RWPE2 (cell line): ENCODE measurements around the gene TCFL5.

Source experiments
- ATAC-seq: fragments of 200-7000 bp; cut with Tn5 transposase; 3 replicates; pipeline ENCODE4 v1.9.1; 2021; ENCODE audit warnings: low read depth
- DNase-seq: peaks from one replicate; pipeline ENCODE4 v3.0.0-alpha.2; 2020; ENCODE audit warnings: low spot score
- H3K27ac ChIP-seq: fragments of 450-650 bp; 2 replicates; pipeline ENCODE4 v1.5.1; 2017; ENCODE audit warnings: mild to moderate bottlenecking; ENCODE audit not compliant: poor library complexity, severe bottlenecking
- H3K27me3 ChIP-seq: fragments of 250-450 bp; sonication (Bioruptor Pico); 2 replicates; pipeline ENCODE4 v1.5.1; 2021; ENCODE audit warnings: mild to moderate bottlenecking, moderate library complexity; ENCODE audit not compliant: insufficient read depth, poor library complexity, severe bottlenecking
- H3K36me3 ChIP-seq: fragments of 250-450 bp; sonication (Bioruptor Pico); 2 replicates; pipeline ENCODE4 v1.5.1; 2020; ENCODE audit warnings: low read depth, mild to moderate bottlenecking, moderate library complexity
- H3K4me1 ChIP-seq: fragments of 250-450 bp; sonication (Bioruptor Pico); 2 replicates; pipeline ENCODE4 v1.5.1; 2021; ENCODE audit warnings: mild to moderate bottlenecking, moderate library complexity; ENCODE audit not compliant: insufficient read depth, poor library complexity, severe bottlenecking
- H3K4me3 ChIP-seq: fragments of 250-450 bp; sonication (Bioruptor Pico); 2 replicates; pipeline ENCODE4 v1.5.1; 2021; ENCODE audit warnings: mild to moderate bottlenecking, moderate library complexity; ENCODE audit not compliant: severe bottlenecking
- H3K9me3 ChIP-seq: fragments of 250-450 bp; sonication (Bioruptor Pico); 2 replicates; pipeline ENCODE4 v1.5.1; 2021; ENCODE audit warnings: mild to moderate bottlenecking, moderate library complexity; ENCODE audit not compliant: severe bottlenecking
- TF ChIP-seq, protein P1 (sequence below): fragments of 450-650 bp; IDR thresholded peaks from one replicate; pipeline ENCODE4 v1.5.1; 2017; ENCODE audit warnings: mild to moderate bottlenecking, moderate library complexity; ENCODE audit not compliant: poor library complexity, severe bottlenecking

The TCFL5 gene

DNA sequence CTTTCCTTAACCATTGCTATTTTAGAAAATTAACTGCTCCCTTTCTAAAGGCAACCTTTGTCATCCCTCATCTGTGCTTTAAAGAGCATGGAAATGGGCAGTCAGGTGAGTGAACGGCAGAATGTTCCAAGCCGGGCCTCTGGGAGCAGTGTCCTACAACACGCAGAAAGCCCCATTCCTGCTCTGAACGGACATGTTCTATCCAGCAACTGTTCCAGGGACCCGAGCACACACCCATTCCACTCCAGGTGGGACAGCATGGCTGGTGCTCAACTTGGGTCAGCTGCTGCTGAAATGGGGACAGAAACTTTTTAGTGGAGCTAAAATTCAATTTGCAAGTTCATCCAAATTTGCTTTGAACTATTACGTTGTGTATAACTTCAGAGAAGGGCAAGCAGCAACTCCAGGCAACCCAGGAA is 38.0 kb upstream of the TCFL5 start:
- peak; percentile 85 for DNase-seq
- ATAC-seq: peak; percentile 46
- Histone ChIP-seq H3K4me1 (peaks cover 15% of the 10 kb centered on the region), H3K27ac (no peak overlapping the region), H3K9me3 (no peaks in the 10 kb centered on the region), H3K4me3 (no peak overlapping the region), H3K27me3 (no peaks in the 10 kb centered on the region), H3K36me3 (peaks cover 60% of the 10 kb centered on the region)
- TF ChIP-seq, protein P1, sequence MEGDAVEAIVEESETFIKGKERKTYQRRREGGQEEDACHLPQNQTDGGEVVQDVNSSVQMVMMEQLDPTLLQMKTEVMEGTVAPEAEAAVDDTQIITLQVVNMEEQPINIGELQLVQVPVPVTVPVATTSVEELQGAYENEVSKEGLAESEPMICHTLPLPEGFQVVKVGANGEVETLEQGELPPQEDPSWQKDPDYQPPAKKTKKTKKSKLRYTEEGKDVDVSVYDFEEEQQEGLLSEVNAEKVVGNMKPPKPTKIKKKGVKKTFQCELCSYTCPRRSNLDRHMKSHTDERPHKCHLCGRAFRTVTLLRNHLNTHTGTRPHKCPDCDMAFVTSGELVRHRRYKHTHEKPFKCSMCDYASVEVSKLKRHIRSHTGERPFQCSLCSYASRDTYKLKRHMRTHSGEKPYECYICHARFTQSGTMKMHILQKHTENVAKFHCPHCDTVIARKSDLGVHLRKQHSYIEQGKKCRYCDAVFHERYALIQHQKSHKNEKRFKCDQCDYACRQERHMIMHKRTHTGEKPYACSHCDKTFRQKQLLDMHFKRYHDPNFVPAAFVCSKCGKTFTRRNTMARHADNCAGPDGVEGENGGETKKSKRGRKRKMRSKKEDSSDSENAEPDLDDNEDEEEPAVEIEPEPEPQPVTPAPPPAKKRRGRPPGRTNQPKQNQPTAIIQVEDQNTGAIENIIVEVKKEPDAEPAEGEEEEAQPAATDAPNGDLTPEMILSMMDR: no peak

DNA sequence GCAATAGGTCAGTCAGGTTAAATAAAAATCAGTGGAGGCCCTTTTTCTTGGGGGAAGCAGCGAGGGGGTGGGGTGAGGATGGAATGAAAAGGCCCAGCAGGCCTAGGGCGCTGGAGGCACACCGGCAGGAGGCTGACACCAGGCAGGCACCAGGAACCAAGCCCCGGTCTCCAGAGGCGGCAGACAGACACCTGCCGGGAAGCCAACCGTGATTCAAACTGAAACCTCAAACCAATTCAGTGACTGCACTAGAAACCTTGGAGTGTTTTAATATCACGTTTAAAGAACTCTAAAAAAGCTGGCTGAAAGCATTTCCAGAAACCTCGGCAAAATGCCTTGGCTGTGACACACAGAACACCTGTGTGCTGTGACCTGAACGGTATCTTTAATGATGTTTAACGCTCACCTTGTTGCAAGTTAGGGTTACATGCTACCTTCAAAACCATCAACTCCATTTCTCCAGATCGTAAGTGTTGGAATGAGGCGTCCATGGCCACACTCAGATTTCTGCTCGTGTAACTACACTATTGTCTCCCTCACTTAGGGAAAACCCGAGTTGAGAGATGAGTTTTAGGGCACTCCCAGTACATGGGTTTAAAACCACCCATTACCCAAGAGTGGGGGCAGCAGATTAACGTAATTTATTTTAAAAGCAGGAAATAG is 37.5 kb upstream of the TCFL5 start:
- Histone ChIP-seq H3K36me3 (peaks cover 60% of the 10 kb centered on the region), H3K4me3 (no peak overlapping the region), H3K9me3 (no peaks in the 10 kb centered on the region), H3K27ac (no peak overlapping the region), H3K4me1 (peaks cover 15% of the 10 kb centered on the region), H3K27me3 (no peaks in the 10 kb centered on the region)
- TF ChIP-seq, protein P1: no peak
- DNase-seq (peak; percentile 76), ATAC-seq (no peak)

DNA sequence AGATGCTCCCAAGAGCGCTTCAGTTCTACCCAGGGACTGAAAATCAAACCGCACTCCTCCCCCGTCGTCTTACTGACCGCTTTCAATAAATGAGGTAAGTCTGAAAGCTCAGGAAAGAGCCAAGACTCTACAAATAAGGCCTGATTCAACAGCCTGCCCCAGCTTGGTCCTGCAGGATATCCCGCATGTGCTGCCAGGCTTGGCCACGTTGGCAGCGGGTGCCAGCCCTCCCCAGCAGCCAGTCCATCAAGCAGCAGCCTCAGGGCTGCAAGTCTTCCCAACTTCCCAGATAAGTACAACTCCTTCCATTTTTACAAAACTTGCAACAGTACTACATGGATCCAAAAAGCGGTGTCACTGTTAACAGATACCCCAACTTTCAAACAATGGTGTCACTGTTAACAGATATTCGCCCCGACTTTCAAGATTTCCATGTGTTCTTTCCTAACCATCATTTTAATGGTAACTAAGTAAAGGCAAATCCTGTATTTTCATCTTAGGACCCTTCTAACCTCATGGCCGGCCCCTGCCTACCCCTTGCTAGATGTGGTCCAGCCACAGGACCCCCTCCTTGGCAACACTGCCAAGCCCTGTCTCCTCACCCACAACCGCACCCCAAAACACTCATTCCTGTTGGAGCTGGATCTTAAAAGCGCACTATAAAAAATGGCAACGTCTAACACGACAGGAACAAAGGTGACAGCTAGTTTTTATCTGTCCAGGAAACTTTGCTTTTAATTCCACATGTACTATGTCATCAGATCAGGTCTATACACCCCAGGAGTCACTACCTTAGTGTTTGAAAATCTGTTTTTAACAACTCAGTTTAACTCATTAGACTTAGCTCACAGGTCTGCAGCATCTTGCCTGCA is 36.7 kb upstream of the TCFL5 start:
- peak; percentile 77 for DNase-seq
- no peak overlapping the region for H3K27ac ChIP-seq
- TF ChIP-seq, protein P1: no peak
- no peaks in the 10 kb centered on the region for H3K27me3 ChIP-seq
- peaks cover 60% of the 10 kb centered on the region for H3K36me3 ChIP-seq
- H3K9me3 ChIP-seq: no peaks in the 10 kb centered on the region
- peaks cover 15% of the 10 kb centered on the region for H3K4me1 ChIP-seq
- H3K4me3 ChIP-seq: no peak overlapping the region
- ATAC-seq: no peak

DNA sequence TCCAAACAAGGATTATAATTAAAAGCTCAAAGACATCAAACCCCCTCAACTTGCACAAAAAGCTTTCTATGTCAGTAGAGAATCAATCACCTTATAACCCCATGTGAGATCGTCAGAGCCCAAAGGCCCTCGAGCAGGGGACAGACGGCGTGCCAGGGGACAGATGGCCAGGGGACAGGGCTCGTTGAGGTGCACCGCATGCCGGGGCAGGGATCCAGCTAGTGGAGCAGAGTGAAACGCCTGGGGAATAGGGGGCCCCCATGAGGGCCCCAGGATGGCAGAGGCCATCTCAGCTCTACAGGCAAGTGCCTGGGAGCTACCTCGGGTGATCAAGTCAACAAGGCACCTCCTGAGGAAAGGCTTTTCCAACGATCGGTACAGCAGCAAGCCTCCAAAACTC is 36.0 kb upstream of the TCFL5 start:
- TF ChIP-seq, protein P1: no peak
- Histone ChIP-seq H3K27me3 (no peaks in the 10 kb centered on the region), H3K4me3 (no peak overlapping the region), H3K27ac (no peak overlapping the region), H3K36me3 (peaks cover 60% of the 10 kb centered on the region), H3K4me1 (peaks cover 15% of the 10 kb centered on the region), H3K9me3 (no peaks in the 10 kb centered on the region)
- DNase-seq: peak; percentile 80
- ATAC-seq: no peak
